SK-N-SH (cell line): ENCODE data around the gene LIMK1. TPM values are rescaled to one million over a fixed set of nuclear protein-coding genes. Genes with fewer than 3 reads are reported as not detected.

Source experiments
- CTCF ChIA-PET: fragments of 300-600, 350-600 bp; formaldehyde crosslinking; extraction: SDS; loops from one replicate; lab custom pipeline; 2021; lab: Yijun Ruan, JAX
- POLR2A ChIA-PET: fragments of 350-600 bp; sonication (Branson Sonifier 250); formaldehyde crosslinking; extraction: SDS; loops from one replicate; lab custom pipeline; 2020; ENCODE audit warnings: antibody characterized with exemption, inconsistent platforms; lab: Yijun Ruan, JAX
- DNase-seq: peaks from one replicate; pipeline ENCODE4 v3.0.0; 2012
- H2AFZ ChIP-seq: fragments of 200-600 bp; sonication (generic); 2 replicates; pipeline ENCODE4 v1.8.1; 2016; ENCODE audit warnings: antibody characterized with exemption, mild to moderate bottlenecking, low read depth
- H3F3A ChIP-seq: fragments of 200-600 bp; sonication (generic); replicated peaks from 2 replicates; pipeline ENCODE3; 2016; ENCODE audit warnings: antibody characterized with exemption, mild to moderate bottlenecking; ENCODE audit not compliant: insufficient read depth
- H3K27ac ChIP-seq, 2 experiments: fragments of 200-500 bp in 1 of 2; fragments of 200-600 bp in 1 of 2; sonication (Bioruptor generic) in 1 of 2; sonication (generic), shearing (Covaris generic) in 1 of 2; 2 replicates each; pipeline versions ENCODE4 v1.5.1 to v1.6.1; 2014 to 2016; ENCODE audit warnings: low read depth in 2 of 2, inconsistent platforms in 1 of 2, low read length in 1 of 2, mild to moderate bottlenecking in 1 of 2, mixed read lengths in 1 of 2
- H3K27me3 ChIP-seq: fragments of 200-600 bp; sonication (generic), shearing (Covaris generic); 2 replicates; pipeline ENCODE4 v1.6.1; 2016; ENCODE audit warnings: mixed run types; ENCODE audit not compliant: insufficient read depth
- H3K36me3 ChIP-seq, 2 experiments: fragments of 200-500 bp in 1 of 2; fragments of 200-600 bp in 1 of 2; sonication (Bioruptor generic) in 1 of 2; sonication (generic) in 1 of 2; replicated peaks in 1 of 2; 2 replicates each; pipeline versions ENCODE3 to v1.5.1; 2014 to 2016; ENCODE audit warnings: low read length in 1 of 2, mild to moderate bottlenecking in 1 of 2; ENCODE audit not compliant: insufficient read depth in 2 of 2, control insufficient read depth in 1 of 2
- H3K4me1 ChIP-seq, 2 experiments: fragments of 200-500 bp in 1 of 2; fragments of 200-600 bp in 1 of 2; sonication (Bioruptor generic) in 1 of 2; sonication (generic), shearing (Covaris generic) in 1 of 2; 2 replicates each; pipeline versions ENCODE4 v1.5.1 to v1.6.1; 2014 to 2016; ENCODE audit warnings: low read depth in 1 of 2, low read length in 1 of 2, mixed run types in 1 of 2; ENCODE audit not compliant: insufficient read depth in 2 of 2, control insufficient read depth in 1 of 2
- H3K4me2 ChIP-seq: fragments of 200-600 bp; sonication (generic), shearing (Covaris generic); 2 replicates; pipeline ENCODE4 v1.6.1; 2017; ENCODE audit warnings: mixed run types
- H3K4me3 ChIP-seq, 2 experiments: fragments of 200-500 bp in 1 of 2; fragments of 200-600 bp in 1 of 2; sonication (Bioruptor generic) in 1 of 2; sonication (generic), shearing (Covaris generic) in 1 of 2; 2 replicates each; pipeline versions ENCODE4 v1.5.1 to v1.8.1; 2014 to 2016; ENCODE audit warnings: low read depth in 2 of 2, inconsistent platforms in 1 of 2, low read length in 1 of 2, mild to moderate bottlenecking in 1 of 2, mixed read lengths in 1 of 2, moderate library complexity in 1 of 2
- H3K79me2 ChIP-seq: fragments of 200-600 bp; sonication (generic); 2 replicates; pipeline ENCODE4 v1.8.1; 2017; ENCODE audit warnings: mild to moderate bottlenecking; ENCODE audit not compliant: insufficient read depth
- H3K9ac ChIP-seq: fragments of 200-600 bp; sonication (generic); 2 replicates; pipeline ENCODE4 v1.6.1; 2017; ENCODE audit warnings: mixed run types
- H3K9me2 ChIP-seq: fragments of 200-600 bp; sonication (generic); 2 replicates; pipeline ENCODE4 v1.6.1; 2017; ENCODE audit warnings: mixed run types
- H3K9me3 ChIP-seq: fragments of 200-600 bp; sonication (generic); 2 replicates; pipeline ENCODE4 v1.6.1; 2017; ENCODE audit warnings: mixed run types, mild to moderate bottlenecking, moderate library complexity
- H4K20me1 ChIP-seq: fragments of 200-600 bp; sonication (generic); 2 replicates; pipeline ENCODE4 v1.6.1; 2017; ENCODE audit warnings: mild to moderate bottlenecking, mixed run types; ENCODE audit not compliant: insufficient read depth
- CTCF ChIP-seq: fragments of 200-600 bp; sonication (generic); IDR thresholded peaks from 2 replicates; pipeline ENCODE4 v1.6.1; 2017; ENCODE audit warnings: antibody characterized with exemption, mild to moderate bottlenecking, moderate library complexity
- EP300 ChIP-seq, 2 experiments: IDR thresholded peaks; 2 replicates each; pipeline versions ENCODE4 v1.4.0 to v1.6.1; 2012; ENCODE audit warnings: borderline replicate concordance in 1 of 2, low read depth in 1 of 2, low read length in 1 of 2
- EZH2phosphoT487 ChIP-seq: fragments of 200-600 bp; sonication (generic); IDR thresholded peaks from 2 replicates; pipeline ENCODE4 v1.6.1; 2017; ENCODE audit warnings: low read depth, mixed run types, mild to moderate bottlenecking, antibody characterized with exemption, moderate library complexity, borderline replicate concordance
- FOSL2 ChIP-seq: IDR thresholded peaks from 2 replicates; pipeline ENCODE4 v1.4.0; 2012; ENCODE audit warnings: low read depth, mild to moderate bottlenecking, moderate library complexity, borderline replicate concordance
- FOXJ3 ChIP-seq: sonication (generic); formaldehyde crosslinking; IDR thresholded peaks from 2 replicates; pipeline ENCODE4 v1.5.1; 2020; ENCODE audit warnings: mild to moderate bottlenecking, missing genetic modification reagents
- MEF2A ChIP-seq: IDR thresholded peaks from 2 replicates; pipeline ENCODE4 v1.4.0; 2012; ENCODE audit warnings: low read depth, borderline replicate concordance
- NRF1 ChIP-seq: IDR thresholded peaks from 2 replicates; pipeline ENCODE4 v1.6.1; 2012; ENCODE audit warnings: low read depth, mild to moderate bottlenecking, low read length
- PBX3 ChIP-seq: IDR thresholded peaks from 2 replicates; pipeline ENCODE4; 2012
- POLR2AphosphoS5 ChIP-seq: IDR thresholded peaks from 2 replicates; pipeline ENCODE4 v1.6.1; 2012; ENCODE audit warnings: low read depth, low read length
- RCOR1 ChIP-seq: fragments of 150-350 bp; IDR thresholded peaks from 2 replicates; pipeline ENCODE4 v1.6.1; 2017; ENCODE audit warnings: antibody characterized with exemption, low read length
- RFX5 ChIP-seq: IDR thresholded peaks from 2 replicates; pipeline ENCODE4 v1.6.1; 2012; ENCODE audit warnings: mild to moderate bottlenecking, improper control_type of control experiment, low read length
- RXRA ChIP-seq: IDR thresholded peaks from 2 replicates; pipeline ENCODE4 v1.4.0; 2012; ENCODE audit warnings: low read depth, mild to moderate bottlenecking, borderline replicate concordance
- SIN3A ChIP-seq: IDR thresholded peaks from 2 replicates; pipeline ENCODE4 v1.6.1; 2012; ENCODE audit warnings: low read depth, mild to moderate bottlenecking, low read length, moderate library complexity, borderline replicate concordance
- SMC3 ChIP-seq: IDR thresholded peaks from 2 replicates; pipeline ENCODE4 v1.6.1; 2012; ENCODE audit warnings: low read depth, low read length, improper control_type of control experiment
- USF1 ChIP-seq: IDR thresholded peaks from 2 replicates; pipeline ENCODE4 v1.4.0; 2012; ENCODE audit warnings: low read depth, borderline replicate concordance
- YY1 ChIP-seq: IDR thresholded peaks from 2 replicates; pipeline ENCODE4 v1.4.0; 2012; ENCODE audit warnings: low read depth, mild to moderate bottlenecking
- WGBS: methylation state at CpG from one replicate; pipeline ENCODE4 v1.1.6; 2017; ENCODE audit warnings: low lambda C conversion rate; 5-methylcytosine and 5-hydroxymethylcytosine counted together
- polyA plus RNA-seq, 3 experiments: library from polyadenylated mRNA; depleted of rRNA; stranded (reverse); fragments of >200 nt; gene quantifications; 2 replicates each; pipeline ENCODE4 v1.2.3, GENCODE V29; 2012

Gene LIMK1
- polyA plus RNA-seq, 1 of the 3 experiments (the other 2 are of a cell fraction) = 86.6 TPM

- no peaks in the 10 kb centered on the region for H3K9me3 ChIP-seq
- peaks cover 0 to 8% of the 10 kb centered on the region in 2 experiments; a peak in 3 of 4 replicates for H3K4me1 ChIP-seq
- peaks cover 18% of the 10 kb centered on the region for H3F3A ChIP-seq
- no peak overlapping the region for H3K27ac ChIP-seq
- no peak overlapping the region for H2AFZ ChIP-seq
- H3K27me3 ChIP-seq = no peaks in the 10 kb centered on the region
- ChIA-PET POLR2A (no interaction called here), CTCF (interaction anchor here (0.5 to 0.7 kb wide), 2 partner anchors 103 to 502 kb away, joined by 3 read pairs; no protein-coding TSS in a partner anchor)
- H3K79me2 ChIP-seq = peaks cover 16% of the 10 kb centered on the region; the same call in 1 of the 2 replicates
- no peak overlapping the region for H3K4me2 ChIP-seq
- H3K4me3 ChIP-seq = no peak overlapping the region
- 99% methylated on average over 6 of the region's 6 CpGs for WGBS
- DNase-seq = no peak
- H4K20me1 ChIP-seq = no peaks in the 10 kb centered on the region
- H3K36me3 ChIP-seq = peaks cover 34 to 78% of the 10 kb centered on the region in 2 experiments
- TF ChIP-seq CTCF (no peak), SMC3 (no peak), EP300 (IDR thresholded peaks at IDR 0.05; ENCODE audit: borderline replicate concordance in 1 of 2, low read depth in 1 of 2, low read length in 1 of 2) (no peak), RXRA (no peak)
- no peak overlapping the region for H3K9ac ChIP-seq
- no peaks in the 10 kb centered on the region for H3K9me2 ChIP-seq
Observed at GRCh38 chr7:74103219-74103772, 19.7 kb downstream of the LIMK1 start.

GRCh38 chr7:74104702-74105101, 21.1 kb downstream of the LIMK1 start:
- no peaks in the 10 kb centered on the region for H3K9me2 ChIP-seq
- DNase-seq = no peak
- no peak overlapping the region for H3K4me3 ChIP-seq
- H3K4me1 ChIP-seq = no peaks in the 10 kb centered on the region
- 86% methylated on average over 8 of the region's 8 CpGs for WGBS
- TF ChIP-seq MEF2A = no peak
- TF ChIP-seq RFX5 = no peak
- TF ChIP-seq FOSL2 = peak; percentile 23; the same call in 1 of the 2 replicates
- no peak for TF ChIP-seq YY1
- no peak for TF ChIP-seq POLR2AphosphoS5
- peaks cover 9% of the 10 kb centered on the region; the same call in 1 of the 2 replicates for H3K79me2 ChIP-seq
- peaks cover 5% of the 10 kb centered on the region for H3F3A ChIP-seq
- H3K27ac ChIP-seq = no peak overlapping the region
- H3K27me3 ChIP-seq = no peaks in the 10 kb centered on the region
- no peaks in the 10 kb centered on the region for H3K9me3 ChIP-seq
- H2AFZ ChIP-seq = no peak overlapping the region
- no peak overlapping the region for H3K4me2 ChIP-seq
- POLR2A ChIA-PET = interaction anchor here (0.5 kb wide), 1 partner anchor 260 kb away, joined by 3 read pairs; no protein-coding TSS in a partner anchor
- no peaks in the 10 kb centered on the region for H4K20me1 ChIP-seq
- H3K9ac ChIP-seq = no peak overlapping the region
- CTCF ChIA-PET = interaction anchor here (0.7 to 1.0 kb wide), 2 partner anchors 37 to 285 kb away, joined by 3 read pairs; no protein-coding TSS in a partner anchor
- peaks cover 36 to 82% of the 10 kb centered on the region in 2 experiments for H3K36me3 ChIP-seq

- Histone ChIP-seq H3K4me1 (no peaks in the 10 kb centered on the region), H3K9ac (no peak overlapping the region), H3K27ac (no peak overlapping the region), H4K20me1 (no peaks in the 10 kb centered on the region), H3K27me3 (no peaks in the 10 kb centered on the region), H3K9me3 (no peaks in the 10 kb centered on the region), H3K36me3 (peaks cover 41 to 85% of the 10 kb centered on the region in 2 experiments), H3K79me2 (peaks cover 9% of the 10 kb centered on the region; the same call in 1 of the 2 replicates), H3K9me2 (no peaks in the 10 kb centered on the region), H2AFZ (no peak overlapping the region), H3K4me3 (no peak overlapping the region), H3F3A (peaks cover 5% of the 10 kb centered on the region), H3K4me2 (no peak overlapping the region)
- ChIA-PET POLR2A (interaction anchor here (0.7 kb wide), 1 partner anchor 307 kb away, joined by 3 read pairs; no protein-coding TSS in a partner anchor), CTCF (interaction anchor here (1.5 kb wide), 1 partner anchor 10 kb away, joined by 4 read pairs; no protein-coding TSS in a partner anchor)
- WGBS = 96% methylated on average over 6 of the region's 11 CpGs
- DNase-seq = peak; percentile 23
- no peak for TF ChIP-seq FOXJ3 (CRISPR knock-in tag)
- TF ChIP-seq NRF1 = no peak
- TF ChIP-seq EZH2phosphoT487 = no peak
- TF ChIP-seq USF1 = no peak
- no peak for TF ChIP-seq PBX3
- no peak for TF ChIP-seq SIN3A
- no peak for TF ChIP-seq RCOR1
Observed at GRCh38 chr7:74105992-74106391, 22.4 kb downstream of the LIMK1 start.
